GM12878 (cell line): Measurements from ENCODE around the gene TSPYL4. TPM values are rescaled to one million over a fixed set of nuclear protein-coding genes. Genes with fewer than 3 reads are reported as not detected.

Experiments used
- ATAC-seq: fragments of 200-7000 bp; cut with Tn5 transposase; 3 replicates; pipeline ENCODE4 v1.9.1; 2020; ENCODE audit warnings: mild to moderate bottlenecking, moderate library complexity
- Bru-seq: library from RNA; stranded (reverse); fragments of 400-500 nt; gene quantifications from one replicate; lab custom pipeline; 2021; lab: Mats Ljungman, UMichigan
- BruChase-seq, 2 experiments: library from RNA; stranded (reverse); fragments of 400-500 nt; gene quantifications; one replicate each; lab custom pipeline; 2021; lab: Mats Ljungman, UMichigan
- BruUV-seq: library from RNA; stranded (reverse); fragments of 400-500 nt; replicated peaks from 2 replicates; lab custom pipeline; 2021; lab: Mats Ljungman, UMichigan
- CTCF ChIA-PET: fragments of 300-600 bp; sonication (Branson Sonifier 250); formaldehyde crosslinking; extraction: SDS; loops from one replicate; lab custom pipeline; 2021; ENCODE audit warnings: inconsistent platforms; lab: Yijun Ruan, JAX
- POLR2A ChIA-PET: fragments of 350-600 bp; formaldehyde crosslinking; extraction: SDS; loops from one replicate; lab custom pipeline; 2021; ENCODE audit warnings: inconsistent platforms; lab: Charles Lee
- RAD21 ChIA-PET: fragments of 300-600 bp; sonication (Branson Sonifier 250); formaldehyde crosslinking; loops from one replicate; lab custom pipeline; 2023; ENCODE audit warnings: antibody characterized with exemption; ENCODE audit not compliant: unreplicated experiment; lab: Charles Lee
- SMC1A ChIA-PET: fragments of 300-600 bp; sonication (Branson Sonifier 250); formaldehyde crosslinking; loops from one replicate; lab custom pipeline; 2023; ENCODE audit not compliant: unreplicated experiment, uncharacterized antibody; lab: Charles Lee
- DNase-seq: peaks from one replicate; pipeline ENCODE4 v3.0.0-alpha.2; 2011; ENCODE audit warnings: low read depth, low spot score
- FAIRE-seq: peaks from 3 replicates; lab custom pipeline; 2011; peaks lifted over from hg19 to GRCh38; lab: Jason Lieb, UNC
- H2AFZ ChIP-seq: 2 replicates; pipeline ENCODE4 v1.6.0; 2011; ENCODE audit warnings: low read depth, low read length, control low read depth; ENCODE audit not compliant: control insufficient read depth
- H3K27ac ChIP-seq: 2 replicates; pipeline ENCODE4 v1.5.1; 2011; ENCODE audit warnings: control low read depth; ENCODE audit not compliant: control insufficient read depth, insufficient read depth
- H3K27me3 ChIP-seq, 2 experiments: replicated peaks in 1 of 2; 2 replicates each; pipeline versions ENCODE4 v1.6.0 to v1.6.1; 2011; ENCODE audit warnings: low read length in 1 of 2; ENCODE audit not compliant: control insufficient read depth in 2 of 2, insufficient read depth in 2 of 2
- H3K36me3 ChIP-seq, 2 experiments: 2 replicates each; pipeline ENCODE4 v1.5.1; 2011; ENCODE audit warnings: low read length in 1 of 2; ENCODE audit not compliant: control insufficient read depth in 2 of 2, insufficient read depth in 2 of 2
- H3K4me1 ChIP-seq: 2 replicates; pipeline ENCODE4 v1.6.1; 2011; ENCODE audit warnings: mild to moderate bottlenecking, low read length, moderate library complexity, mixed read lengths; ENCODE audit not compliant: control insufficient read depth, insufficient read depth
- H3K4me2 ChIP-seq: 2 replicates; pipeline ENCODE4 v1.6.0; 2011; ENCODE audit warnings: control low read depth; ENCODE audit not compliant: control insufficient read depth, insufficient read depth
- H3K4me3 ChIP-seq: fragments of 200-600 bp; sonication (generic); 2 replicates; pipeline ENCODE4 v1.5.1; 2016
- H3K79me2 ChIP-seq: 2 replicates; pipeline ENCODE4 v1.6.0; 2011; ENCODE audit warnings: low read length; ENCODE audit not compliant: control insufficient read depth, insufficient read depth
- H3K9ac ChIP-seq: 2 replicates; pipeline ENCODE4 v1.8.0; 2011; ENCODE audit warnings: low read length, control low read depth, mixed read lengths; ENCODE audit not compliant: control insufficient read depth, insufficient read depth
- H3K9me3 ChIP-seq: replicated peaks from 3 replicates; pipeline ENCODE4 v1.5.1; 2011; ENCODE audit warnings: mild to moderate bottlenecking, low read length; ENCODE audit not compliant: control insufficient read depth, insufficient read depth
- H4K20me1 ChIP-seq: 2 replicates; pipeline ENCODE4 v1.6.0; 2011; ENCODE audit not compliant: control insufficient read depth, insufficient read depth
- BRCA1 ChIP-seq: IDR thresholded peaks from 2 replicates; pipeline ENCODE4 v1.6.1; 2011; ENCODE audit warnings: low read depth, low read length, improper control_type of control experiment
- CEBPB ChIP-seq, 2 experiments: fragments of 150-350 bp in 1 of 2; IDR thresholded peaks; 2 replicates each; pipeline ENCODE4 v1.6.1; 2012 to 2014; ENCODE audit warnings: low read depth in 2 of 2, low read length in 2 of 2, borderline replicate concordance in 1 of 2, inconsistent platforms in 1 of 2
- GATAD2B ChIP-seq: fragments of 450-650 bp; conservative IDR thresholded peaks from 2 replicates; pipeline ENCODE4 v1.6.1; 2017; ENCODE audit warnings: low read depth, mild to moderate bottlenecking, moderate library complexity
- HDAC2 ChIP-seq: fragments of 200-600 bp; sonication (generic); IDR thresholded peaks from 2 replicates; pipeline ENCODE4 v1.6.1; 2017
- HDGF ChIP-seq: fragments of 450-650 bp; IDR thresholded peaks from 2 replicates; pipeline ENCODE4 v1.6.1; 2016; ENCODE audit warnings: antibody characterized with exemption
- NBN ChIP-seq: fragments of 450-650 bp; IDR thresholded peaks from 2 replicates; pipeline ENCODE4 v1.6.1; 2016
- PML ChIP-seq: IDR thresholded peaks from 2 replicates; pipeline ENCODE4 v1.6.1; 2012; ENCODE audit warnings: low read length, inconsistent platforms
- RCOR1 ChIP-seq: conservative IDR thresholded peaks from 2 replicates; pipeline ENCODE4 v1.6.1; 2012; ENCODE audit warnings: low read depth, low read length, improper control_type of control experiment
- RFX5 ChIP-seq: IDR thresholded peaks from 2 replicates; pipeline ENCODE4 v1.6.1; 2011; ENCODE audit warnings: low read depth, low read length, improper control_type of control experiment
- YY1 ChIP-seq: IDR thresholded peaks from 2 replicates; pipeline ENCODE4 v1.6.1; 2011; ENCODE audit warnings: low read depth, mild to moderate bottlenecking, low read length
- ZNF207 ChIP-seq: fragments of 450-650 bp; IDR thresholded peaks from 2 replicates; pipeline ENCODE4 v1.6.1; 2014; ENCODE audit warnings: antibody characterized with exemption, mild to moderate bottlenecking, borderline replicate concordance
- WGBS: methylation state at CpG from one replicate; pipeline ENCODE4 v1.1.6; 2016; ENCODE audit warnings: low lambda C conversion rate; ENCODE audit not compliant: insufficient replicate concordance, insufficient coverage; ENCODE audit errors: missing lambda C conversion rate; 5-methylcytosine and 5-hydroxymethylcytosine counted together
- in situ Hi-C: fragments of 300-500 bp; cut with MboI; formaldehyde crosslinking; loops from 9 replicates; pipeline ENCODE4 v1.14.3; 2018; ENCODE audit warnings: mixed read lengths
- intact Hi-C: fragments of 100-400 bp; cut with micrococcal nuclease; formaldehyde crosslinking; loops from one replicate; pipeline ENCODE4 v1.14.2; 2022; ENCODE audit not compliant: unreplicated experiment
- long read RNA-seq, 2 experiments: library from polyadenylated mRNA; unstranded; transcript quantifications; one replicate each; pipeline ENCODE4 v2.0.0, GENCODE V29; 2019 to 2020
- polyA minus RNA-seq, 3 experiments: library from RNA; depleted of rRNA, polyadenylated mRNA; stranded (reverse); fragments of >200 nt; gene quantifications; 2 replicates each; pipeline ENCODE4 v1.2.3, GENCODE V29; 2011
- polyA plus RNA-seq, 11 experiments: library from polyadenylated mRNA; depleted of rRNA in 4 of 11; unstranded in 6 of 11; stranded (reverse) in 5 of 11; fragments of >200 nt; fragmentation: Nextera tagmentation in 4 of 11; fragmentation: Illumina TruSeq in 1 of 11; extraction: Ambion mirVana in 4 of 11; extraction: Trizol in 1 of 11; gene quantifications; 1 replicate in 1 of 11; 2 replicates in 10 of 11; pipeline versions ENCODE4 v1.2.1 to v1.2.3, GENCODE V29; 2011 to 2016; ENCODE audit warnings: inconsistent platforms in 2 of 11, missing spikeins in 2 of 11, low read depth in 1 of 11
- total RNA-seq, 4 experiments: library from RNA; depleted of rRNA in 3 of 4; stranded (reverse); fragments of >200 nt in 3 of 4; fragmentation: Illumina TruSeq in 1 of 4; extraction: Trizol in 1 of 4; gene quantifications; 2 replicates each; pipeline versions ENCODE4 v1.2.1 to v1.2.3, GENCODE V29; 2013 to 2021
- TF ChIP-seq, protein P1 (sequence below): IDR thresholded peaks from 2 replicates; pipeline ENCODE4 v1.6.1; 2011; ENCODE audit warnings: borderline replicate concordance, low read depth, mild to moderate bottlenecking, moderate library complexity, low read length; ENCODE audit not compliant: insufficient read depth, poor library complexity, severe bottlenecking
- TF ChIP-seq, protein P2 (sequence below): fragments of 450-650 bp; IDR thresholded peaks from 2 replicates; pipeline ENCODE4 v1.6.1; 2016; ENCODE audit warnings: mild to moderate bottlenecking, moderate library complexity, borderline replicate concordance

The TSPYL4 gene
- 22.8 and 23.2 TPM in 2 replicates for total RNA-seq (2013; cell fraction: nucleolus; rRNA removed)
- total RNA-seq (2014; rRNA removed), result 20.2 and 22.9 TPM in 2 replicates
- 9.2 and 9.8 TPM in 2 replicates for total RNA-seq (2014; rRNA removed; fragmentation: Illumina TruSeq; extraction: Trizol)
- 19.9 TPM in 2 replicates for total RNA-seq (2021)
- polyA plus RNA-seq (2011; ENCODE audit: low read depth), result 8.3 TPM
- polyA plus RNA-seq (2011; rRNA removed), result 24.0 and 27.6 TPM in 2 replicates
- 24.6 and 25.6 TPM in 2 replicates for polyA plus RNA-seq (2011; cell fraction: cytosol; rRNA removed)
- polyA plus RNA-seq (2011; cell fraction: nucleus; rRNA removed), result 27.2 and 29.9 TPM in 2 replicates
- 9.9 and 12.0 TPM in 2 replicates for polyA plus RNA-seq (2012)
- 21.9 and 27.1 TPM in 2 replicates for polyA plus RNA-seq (2014; fragmentation: Illumina TruSeq; extraction: Trizol)
- 1 to 10 TPM; 1.5 to 2.2 TPM for polyA plus RNA-seq (2014; fragmentation: Nextera tagmentation; extraction: Ambion mirVana)
- 20.4 and 20.6 TPM in 2 replicates for polyA plus RNA-seq (2014; rRNA removed)
- polyA plus RNA-seq (2016; fragmentation: Nextera tagmentation; extraction: Ambion mirVana), result 10 to 100 TPM; 18.5 to 21.0 TPM
- 25.2 and 27.4 TPM in 2 replicates for polyA minus RNA-seq (2011; rRNA and poly(A)+ RNA removed)
- 6.1 and 8.3 TPM in 2 replicates for polyA minus RNA-seq (2011; cell fraction: cytosol; rRNA and poly(A)+ RNA removed)
- polyA minus RNA-seq (2011; cell fraction: nucleus; rRNA and poly(A)+ RNA removed), result 13.4 and 13.7 TPM in 2 replicates
- Bru-seq, nascent RNA, result percentile 88 among the genes with signal in this experiment
- percentile 90 among the genes with signal in this experiment for BruChase-seq, experiment 1, labeled RNA remaining after a 6-hour chase
- percentile 95 among the genes with signal in this experiment for BruChase-seq, experiment 2, labeled RNA remaining after a 2-hour chase
- long read RNA-seq, experiment 1, full-length matches to known transcripts, result 2 of 4 reads
- long read RNA-seq, experiment 1, partial matches to known transcripts, result 0 of 4 reads
- long read RNA-seq, experiment 1, other reads (novel, unspliced or antisense), result 2 of 4 reads
- long read RNA-seq, experiment 2, full-length matches to known transcripts, result 3 of 4 reads
- long read RNA-seq, experiment 2, partial matches to known transcripts, result 0 of 4 reads
- long read RNA-seq, experiment 2, other reads (novel, unspliced or antisense), result 1 of 4 reads

DNA sequence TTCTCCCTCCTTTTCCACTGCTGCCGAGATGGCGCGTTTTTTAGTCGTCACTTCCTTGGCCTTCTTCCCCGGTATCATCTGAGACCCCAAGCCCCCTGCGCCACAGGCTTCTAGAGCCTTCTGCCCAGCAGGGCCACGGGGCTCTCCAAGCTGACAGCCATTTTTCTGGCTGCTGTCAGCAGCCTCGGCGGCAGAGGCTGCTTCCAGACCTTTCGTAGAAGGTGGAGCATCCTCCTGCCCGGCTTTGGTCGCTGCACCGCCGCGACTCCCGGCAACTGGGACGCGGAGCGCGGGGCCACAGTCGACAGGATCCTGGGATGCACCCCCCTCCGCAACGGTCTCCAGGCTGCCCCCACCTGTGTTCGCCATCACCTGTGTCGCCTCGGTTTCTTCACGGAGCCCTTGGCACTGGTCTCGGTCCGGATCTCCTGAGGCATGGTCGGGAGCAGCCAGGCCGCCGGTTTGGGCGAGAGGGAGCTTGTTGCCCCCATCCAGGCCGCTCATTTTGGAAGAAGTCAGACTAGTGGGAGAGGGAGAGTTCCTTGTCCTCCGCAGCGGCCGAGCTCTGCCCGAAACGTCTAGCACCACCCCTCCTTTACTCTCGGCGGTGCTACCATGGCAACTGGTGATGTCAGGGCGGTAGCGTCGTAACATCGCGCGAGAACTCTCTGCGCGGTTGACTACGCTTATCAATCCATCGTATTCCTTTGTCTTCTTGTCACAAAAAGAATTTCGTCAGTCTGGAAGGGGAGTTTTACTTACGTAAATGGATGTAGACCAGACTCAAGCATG, at the start of gene TSPYL4:
TSPYL4 (minus strand) TSS at position 571 of the 792 bp plus-strand sequence; CDS start at position 504, 67 bp downstream.
- WGBS, result under 1% methylated on average over 53 of the region's 53 CpGs
- POLR2A ChIA-PET, result interaction anchor here (0.7 to 3.1 kb wide), 7 partner anchors 15 to 317 kb away, joined by 3 to 12 read pairs (median 4); partner anchors contain the start of genes RWDD1 and TSPYL1
- Histone ChIP-seq H2AFZ (peak within 1 kb of the TSS; percentile 99), H3K27me3 (no peaks in the 10 kb centered on the region), H3K4me1 (peaks cover 13% of the 10 kb centered on the region), H3K4me2 (peak within 1 kb of the TSS; percentile 95), H3K27ac (peak within 1 kb of the TSS; percentile 90), H3K9me3 (no peaks in the 10 kb centered on the region; the same call in 2 of the 3 replicates), H3K4me3 (peak within 1 kb of the TSS; percentile 94), H3K36me3 (no peaks in the 10 kb centered on the region), H4K20me1 (no peaks in the 10 kb centered on the region), H3K79me2 (peaks cover 38% of the 10 kb centered on the region), H3K9ac (peak within 1 kb of the TSS; percentile 92)
- intact Hi-C loops (loop anchor here (10.0 kb wide), 1 partner anchor 239 kb away; no protein-coding TSS in a partner anchor), in situ Hi-C loops (no loop called here)
- CTCF ChIA-PET, result interaction anchor here (1.0 to 3.8 kb wide), 6 partner anchors 15 to 318 kb away, joined by 3 to 37 read pairs (median 8); partner anchors contain the start of gene RWDD1
- BruUV-seq, result TSS peak; percentile 70
- ATAC-seq, result peak; percentile 96
- RAD21 ChIA-PET, result interaction anchor here (0.6 to 2.4 kb wide), 5 partner anchors 14 to 377 kb away, joined by 3 to 11 read pairs (median 3); partner anchors contain the start of gene TSPYL1
- SMC1A ChIA-PET, result interaction anchor here (0.5 to 1.0 kb wide), 2 partner anchors 27 to 1360 kb away, joined by 3 read pairs; partner anchors contain the start of gene TSPYL1
- peak; percentile 94 for FAIRE-seq
- peak; percentile 87 for DNase-seq
- TF ChIP-seq GATAD2B (no peak), NBN (peak; percentile 31), RCOR1 (peak; percentile 74; the same call in 1 of the 2 replicates), ZNF207 (no peak; the same call in 1 of the 2 replicates), PML (peak; percentile 95), BRCA1 (peak; percentile 71), HDGF (no peak), YY1 (peak; percentile 65), CEBPB (IDR thresholded peaks at IDR 0.05; ENCODE audit: borderline replicate concordance in 1 of 2, low read depth in 2 of 2, low read length in 2 of 2) (peak in 1 of 2 experiments; percentile 71; a peak in 1 of 4 replicates), HDAC2 (no peak), RFX5 (peak; percentile 99)
- TF ChIP-seq, protein P1, sequence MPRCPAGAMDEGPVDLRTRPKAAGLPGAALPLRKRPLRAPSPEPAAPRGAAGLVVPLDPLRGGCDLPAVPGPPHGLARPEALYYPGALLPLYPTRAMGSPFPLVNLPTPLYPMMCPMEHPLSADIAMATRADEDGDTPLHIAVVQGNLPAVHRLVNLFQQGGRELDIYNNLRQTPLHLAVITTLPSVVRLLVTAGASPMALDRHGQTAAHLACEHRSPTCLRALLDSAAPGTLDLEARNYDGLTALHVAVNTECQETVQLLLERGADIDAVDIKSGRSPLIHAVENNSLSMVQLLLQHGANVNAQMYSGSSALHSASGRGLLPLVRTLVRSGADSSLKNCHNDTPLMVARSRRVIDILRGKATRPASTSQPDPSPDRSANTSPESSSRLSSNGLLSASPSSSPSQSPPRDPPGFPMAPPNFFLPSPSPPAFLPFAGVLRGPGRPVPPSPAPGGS, result no peak
- TF ChIP-seq, protein P2, sequence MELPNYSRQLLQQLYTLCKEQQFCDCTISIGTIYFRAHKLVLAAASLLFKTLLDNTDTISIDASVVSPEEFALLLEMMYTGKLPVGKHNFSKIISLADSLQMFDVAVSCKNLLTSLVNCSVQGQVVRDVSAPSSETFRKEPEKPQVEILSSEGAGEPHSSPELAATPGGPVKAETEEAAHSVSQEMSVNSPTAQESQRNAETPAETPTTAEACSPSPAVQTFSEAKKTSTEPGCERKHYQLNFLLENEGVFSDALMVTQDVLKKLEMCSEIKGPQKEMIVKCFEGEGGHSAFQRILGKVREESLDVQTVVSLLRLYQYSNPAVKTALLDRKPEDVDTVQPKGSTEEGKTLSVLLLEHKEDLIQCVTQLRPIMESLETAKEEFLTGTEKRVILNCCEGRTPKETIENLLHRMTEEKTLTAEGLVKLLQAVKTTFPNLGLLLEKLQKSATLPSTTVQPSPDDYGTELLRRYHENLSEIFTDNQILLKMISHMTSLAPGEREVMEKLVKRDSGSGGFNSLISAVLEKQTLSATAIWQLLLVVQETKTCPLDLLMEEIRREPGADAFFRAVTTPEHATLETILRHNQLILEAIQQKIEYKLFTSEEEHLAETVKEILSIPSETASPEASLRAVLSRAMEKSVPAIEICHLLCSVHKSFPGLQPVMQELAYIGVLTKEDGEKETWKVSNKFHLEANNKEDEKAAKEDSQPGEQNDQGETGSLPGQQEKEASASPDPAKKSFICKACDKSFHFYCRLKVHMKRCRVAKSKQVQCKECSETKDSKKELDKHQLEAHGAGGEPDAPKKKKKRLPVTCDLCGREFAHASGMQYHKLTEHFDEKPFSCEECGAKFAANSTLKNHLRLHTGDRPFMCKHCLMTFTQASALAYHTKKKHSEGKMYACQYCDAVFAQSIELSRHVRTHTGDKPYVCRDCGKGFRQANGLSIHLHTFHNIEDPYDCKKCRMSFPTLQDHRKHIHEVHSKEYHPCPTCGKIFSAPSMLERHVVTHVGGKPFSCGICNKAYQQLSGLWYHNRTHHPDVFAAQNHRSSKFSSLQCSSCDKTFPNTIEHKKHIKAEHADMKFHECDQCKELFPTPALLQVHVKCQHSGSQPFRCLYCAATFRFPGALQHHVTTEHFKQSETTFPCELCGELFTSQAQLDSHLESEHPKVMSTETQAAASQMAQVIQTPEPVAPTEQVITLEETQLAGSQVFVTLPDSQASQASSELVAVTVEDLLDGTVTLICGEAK, result peak; percentile 66; the same call in 1 of the 2 replicates
